Kidney tubule cell (primary cell): Measurements from ENCODE around the gene SMYD2.
A peak's percentile ranks its signal among the peaks of the same experiment; 100 is the strongest.

Source experiments
- DNase-seq: peaks from one replicate; pipeline ENCODE4 v3.0.0-alpha.2; 2018; ENCODE audit warnings: low spot score

Gene SMYD2

DNA sequence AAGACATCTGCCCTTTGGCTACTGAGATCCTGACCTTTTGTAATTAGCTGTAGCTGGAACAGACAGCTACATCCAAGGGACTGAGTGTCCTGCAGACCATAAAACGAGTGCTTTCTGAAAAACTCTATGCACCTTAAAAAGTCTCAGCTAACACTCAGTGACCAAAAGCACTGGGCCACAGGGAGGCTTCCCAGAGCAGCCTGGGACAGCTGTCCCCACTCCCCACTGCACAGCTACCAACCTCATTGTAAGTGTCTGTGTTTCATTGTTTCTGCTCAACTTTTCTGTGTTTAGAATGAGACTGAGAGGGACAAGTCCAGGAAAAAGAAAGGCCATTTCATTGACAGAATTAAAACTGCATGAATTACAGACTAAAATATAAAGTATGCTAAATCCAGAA, 80.7 kb downstream of the SMYD2 start:
- DNase-seq = no peak

DNA sequence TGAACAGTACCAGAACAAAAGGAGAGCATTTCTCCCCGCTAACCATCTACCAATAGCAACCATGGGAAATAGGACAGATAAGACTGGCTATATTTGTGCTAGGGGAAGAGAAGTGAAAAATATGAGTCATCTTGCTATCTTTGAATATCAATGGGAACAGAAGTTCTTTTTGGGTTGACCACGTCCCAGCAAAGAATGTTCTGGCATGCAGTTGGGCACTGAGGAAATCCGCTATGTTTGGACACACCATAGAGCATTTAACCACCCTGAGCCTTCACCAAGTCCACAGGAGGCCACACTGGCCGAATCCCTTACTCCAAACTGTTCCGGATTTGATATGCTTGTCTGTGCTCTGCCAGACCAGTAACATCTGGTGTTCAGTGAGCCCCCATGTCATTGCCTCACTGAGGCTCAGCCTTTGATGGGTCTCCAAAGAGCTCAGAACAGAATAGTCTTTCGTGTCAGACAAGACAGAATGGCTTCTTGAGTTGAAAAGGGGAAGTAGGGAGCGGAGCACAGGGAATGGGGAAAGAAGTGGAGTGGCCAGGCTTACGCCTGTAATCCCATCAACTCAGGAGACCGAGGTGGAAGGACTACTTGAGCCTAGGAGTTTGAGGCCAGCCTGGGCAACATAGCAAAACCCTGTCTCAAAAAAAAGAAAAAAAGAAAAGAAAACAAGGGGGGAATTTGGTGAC, 81.4 kb downstream of the SMYD2 start:
- no peak for DNase-seq

- DNase-seq = no peak
Observed at GRCh38 chr1:214363386-214363785, 82.4 kb downstream of the SMYD2 start.

- peak; percentile 54 for DNase-seq
Observed at GRCh38 chr1:214364386-214364785, 83.4 kb downstream of the SMYD2 start.

- DNase-seq = no peak
Observed at GRCh38 chr1:214364786-214365295, 83.9 kb downstream of the SMYD2 start.

DNA sequence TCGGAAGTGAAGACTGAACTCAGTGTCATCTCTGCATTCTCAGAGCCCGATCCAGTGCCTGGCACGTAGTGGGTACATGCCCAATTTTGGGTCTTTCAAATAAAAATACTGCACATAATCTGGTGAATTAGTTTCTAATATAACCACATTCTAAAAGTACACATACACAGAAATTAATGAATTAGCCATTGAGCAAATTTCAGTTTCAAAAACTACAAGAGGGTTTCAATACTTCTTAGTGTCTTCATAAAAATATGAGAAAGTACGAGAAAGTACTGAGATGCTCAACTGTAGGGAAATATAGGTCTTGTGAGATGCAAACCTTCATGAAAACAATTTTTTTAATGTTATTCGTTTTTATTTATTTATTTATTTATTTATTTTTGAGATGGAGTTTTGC, 86.9 kb downstream of the SMYD2 start:
- DNase-seq = no peak

DNA sequence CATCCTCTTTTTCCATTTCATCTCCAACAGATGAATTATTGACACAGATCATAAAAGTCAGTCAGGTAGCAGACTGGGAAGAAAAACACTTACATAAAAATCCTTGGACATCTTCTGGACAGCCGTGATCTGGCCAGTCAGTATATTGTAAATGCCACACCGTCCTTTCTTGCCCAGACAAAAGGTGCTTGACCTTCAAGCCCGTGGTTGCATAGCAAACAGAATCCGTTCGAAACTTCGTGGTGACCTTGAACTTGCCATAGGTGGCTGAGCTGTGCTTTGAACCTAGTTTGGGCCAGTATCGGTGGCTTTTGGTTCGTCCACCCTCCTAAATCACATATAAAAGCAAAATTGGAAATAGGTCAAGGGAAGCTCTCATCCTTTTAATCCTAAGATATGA, 88.4 kb downstream of the SMYD2 start:
- DNase-seq = no peak

DNA sequence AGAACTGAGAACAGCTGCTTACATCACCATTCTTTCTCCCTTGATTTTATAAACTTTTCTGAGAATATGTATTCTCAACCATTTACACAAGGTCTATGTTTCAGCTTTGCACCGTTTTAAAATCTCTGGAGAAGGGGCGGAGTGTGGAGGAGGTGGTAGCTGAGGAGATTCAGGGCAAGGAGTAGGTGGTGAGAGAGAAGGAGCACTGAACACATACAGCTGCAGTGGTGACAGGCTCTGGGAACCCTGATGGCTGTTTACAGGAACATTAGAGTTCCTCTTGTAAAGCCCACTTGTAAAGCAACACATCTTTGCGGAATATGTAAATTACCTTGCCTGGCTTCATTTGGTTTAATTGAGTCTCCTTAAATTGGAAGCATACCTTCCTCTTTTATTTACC, 89.7 kb downstream of the SMYD2 start:
- DNase-seq = no peak

- DNase-seq = no peak
Observed at GRCh38 chr1:214372092-214372491, 91.1 kb downstream of the SMYD2 start.

GRCh38 chr1:214377485-214377884, 96.5 kb downstream of the SMYD2 start:
- no peak for DNase-seq

DNA sequence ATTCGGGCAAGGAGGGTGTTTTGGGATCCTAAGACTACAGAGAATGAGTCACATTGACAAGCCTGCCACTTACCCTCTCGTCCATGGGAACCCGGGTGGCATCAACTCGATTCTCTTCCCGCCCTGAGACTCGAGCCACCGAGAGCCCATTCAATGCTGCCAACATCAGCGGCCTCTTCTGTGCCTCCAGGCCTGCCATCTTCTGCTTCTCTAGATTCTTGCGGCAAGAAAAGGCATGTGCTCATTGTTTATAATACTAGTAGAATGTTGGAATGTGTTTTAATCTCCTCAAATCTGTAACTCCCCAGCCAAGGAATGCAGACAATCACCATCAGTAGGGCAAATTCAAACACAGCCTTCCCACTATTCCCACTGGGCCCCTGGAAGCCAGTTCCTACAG, 96.9 kb downstream of the SMYD2 start:
- no peak for DNase-seq

GRCh38 chr1:214378492-214378891, 97.5 kb downstream of the SMYD2 start:
- DNase-seq = no peak

DNA sequence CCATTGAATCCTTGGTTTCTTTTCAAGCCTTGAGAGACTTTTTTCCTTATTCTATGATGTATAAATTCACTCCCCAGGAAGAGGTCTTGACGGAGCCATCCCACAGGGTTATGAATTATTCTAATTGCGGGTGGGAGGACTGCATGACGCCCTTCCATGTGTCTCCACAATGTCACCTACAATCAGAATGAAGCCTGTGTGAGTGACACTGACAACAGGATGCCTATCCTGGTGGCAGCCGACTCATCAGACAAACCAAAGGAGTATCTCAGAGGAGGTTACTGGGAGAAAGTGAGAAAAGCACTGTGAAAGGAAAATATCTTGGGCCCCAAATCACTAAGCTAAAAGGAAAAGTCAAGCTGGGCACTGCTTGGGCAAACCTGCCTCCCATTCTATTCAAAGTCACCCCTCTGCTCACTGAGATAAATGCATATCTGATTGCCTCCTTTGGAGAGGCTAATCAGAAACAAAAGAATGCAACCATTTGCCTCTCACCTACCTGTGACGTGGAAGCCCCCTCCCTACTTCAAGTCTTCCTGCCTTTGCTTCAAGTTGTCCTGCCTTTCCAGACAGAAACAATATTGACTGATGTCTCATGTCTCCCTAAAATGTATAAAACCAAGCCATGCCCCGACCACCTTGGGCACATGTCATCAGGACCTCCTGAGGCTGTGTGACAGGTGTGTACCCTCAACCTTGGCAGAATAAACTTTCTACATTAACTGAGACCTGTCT, 98.4 kb downstream of the SMYD2 start:
- DNase-seq = no peak

DNA sequence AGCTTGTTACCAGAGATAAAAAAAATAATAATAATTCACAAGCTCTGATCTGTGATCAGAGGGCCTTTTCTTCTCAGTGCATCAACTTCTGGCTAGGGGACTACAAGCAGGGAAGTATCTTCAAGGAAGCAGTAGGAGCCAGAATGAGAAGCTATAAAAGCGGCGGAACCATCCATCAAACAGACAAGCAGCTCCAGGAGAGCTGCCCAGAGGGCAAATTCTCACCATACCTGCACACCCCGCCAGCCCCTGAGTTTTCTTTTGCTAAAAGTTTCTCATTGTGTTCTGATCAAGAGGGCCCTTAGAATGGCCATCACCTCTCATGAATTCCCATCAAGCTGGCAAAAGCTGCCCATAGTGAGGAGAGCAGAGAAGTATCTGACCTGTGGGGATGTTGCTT, 99.4 kb downstream of the SMYD2 start:
- peak; percentile 15 for DNase-seq

DNA sequence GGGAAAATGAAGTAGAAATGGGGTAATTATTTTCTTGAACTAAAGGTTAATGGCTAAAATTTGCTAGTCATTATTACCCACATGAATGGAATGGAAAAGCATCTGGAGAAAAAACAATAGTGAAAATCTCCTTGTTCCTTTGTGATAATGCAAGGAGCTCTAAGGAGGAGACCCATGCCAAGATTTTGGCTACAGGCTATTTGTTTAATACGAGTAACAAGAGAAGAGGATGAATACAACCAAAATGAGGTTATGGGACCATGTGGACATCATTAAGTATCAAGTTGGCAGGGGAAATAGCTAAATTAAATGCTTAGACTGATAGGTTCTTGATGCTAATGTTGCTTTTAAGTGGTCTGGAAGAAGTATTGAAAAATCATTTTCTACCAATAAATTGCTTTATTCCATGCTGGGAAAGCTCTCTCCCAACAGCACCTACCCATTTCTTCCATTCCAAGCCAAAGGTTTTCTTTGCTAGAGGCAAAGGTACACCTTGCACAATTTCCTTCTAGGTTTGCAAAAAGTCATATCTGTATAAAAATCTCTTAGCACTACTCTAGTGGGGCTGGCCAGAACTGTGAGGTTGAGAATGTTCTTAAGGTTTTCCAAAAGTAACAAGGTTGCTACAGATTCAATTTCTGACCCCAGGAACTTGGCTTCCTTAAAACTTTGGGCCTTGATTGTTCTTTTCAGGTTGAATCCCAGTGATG, 100.2 kb downstream of the SMYD2 start:
- no peak for DNase-seq

- DNase-seq = no peak
Observed at GRCh38 chr1:214383381-214384372, 102.7 kb downstream of the SMYD2 start.

GRCh38 chr1:214384373-214385079, 103.6 kb downstream of the SMYD2 start:
- DNase-seq = no peak

DNA sequence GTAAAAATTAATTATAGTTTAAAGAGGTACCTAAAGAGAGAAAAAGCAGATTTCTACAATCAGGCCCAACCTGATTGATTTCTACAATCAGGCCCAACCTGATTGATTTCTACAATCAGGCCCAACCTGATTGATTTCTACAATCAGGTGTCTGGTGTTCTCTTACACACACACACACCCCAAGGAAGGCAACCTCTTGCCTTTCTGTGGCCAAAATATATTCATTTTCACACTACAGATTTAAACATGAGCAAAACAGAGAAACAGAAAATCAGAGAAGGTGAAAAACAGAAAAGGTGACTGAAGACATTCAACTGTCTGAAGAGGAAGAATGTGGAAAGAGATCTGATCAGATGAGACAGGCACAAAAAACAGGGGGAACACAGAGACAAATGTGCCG, 104.5 kb downstream of the SMYD2 start:
- no peak for DNase-seq

GRCh38 chr1:214386333-214386732, 105.4 kb downstream of the SMYD2 start:
- DNase-seq = no peak
